ENCODE results near the gene PCSK9. TPM values are rescaled to one million over a fixed set of nuclear protein-coding genes. Genes with fewer than 3 reads are reported as not detected.

PCSK9 gene
- total and polyA plus RNA-seq, 9 of the 15 experiments (the other 6 are each of a cell fraction or from before 2014, with no cell fraction given) = 3.2 to 58.6 (median 24.7) TPM

GRCh38 chr1:54989968-54990810 is 49.2 kb upstream of the PCSK9 start:
- CTCF ChIA-PET (ENCODE audit: low intra/inter-chr PET ratio) = no interaction called here
- DNase-seq (ENCODE audit: extremely low read depth in 1 of 4, low spot score in 3 of 4) (peak in 1 of 4 experiments; percentile 23), FAIRE-seq (no peak), ATAC-seq (peak; percentile 24; the same call in 2 of the 3 replicates)
- Histone ChIP-seq H3K27ac (ENCODE audit: extremely low read depth, low read depth, low read length) (no peak overlapping the region), H3K4me1 (replicated peaks in 1 of 2; ENCODE audit: control insufficient read depth in 2 of 2, insufficient read depth in 2 of 2, low read length in 2 of 2) (peaks cover 0 to 12% of the 10 kb centered on the region in 2 experiments; a peak in 2 of 5 replicates), H2AFZ (ENCODE audit: low read depth, low read length) (no peak overlapping the region), H3K4me2 (ENCODE audit: insufficient read depth, low read length) (no peak overlapping the region), H3K27me3 (ENCODE audit: control insufficient read depth in 2 of 2, insufficient read depth in 2 of 2, low read length in 2 of 2) (peaks cover 23 to 80% of the 10 kb centered on the region in 2 experiments; a peak in 4 of 5 replicates), H4K20me1 (replicated peaks; ENCODE audit: control insufficient read depth, insufficient read depth, low read length) (peaks cover 5% of the 10 kb centered on the region; the same call in 1 of the 2 replicates), H3K79me2 (ENCODE audit: control insufficient read depth, insufficient read depth, low read length) (no peaks in the 10 kb centered on the region), H3K9ac (ENCODE audit: insufficient read depth in 1 of 2, low read depth in 2 of 2, low read length in 2 of 2) (0 out of 4 replicates have a peak overlapping the region, but pooled peaks of 1 of the 2 experiments have one; percentile 48), H3K36me3 (ENCODE audit: control insufficient read depth, insufficient read depth, low read length) (no peaks in the 10 kb centered on the region), H3K9me3 (replicated peaks; ENCODE audit: control insufficient read depth, insufficient read depth, low read depth, low read length) (no peaks in the 10 kb centered on the region; the same call in 1 of the 2 replicates), H3K4me3 (no peak overlapping the region), H3K9me1 (ENCODE audit: control insufficient read depth, insufficient read depth, low read length) (no peaks in the 10 kb centered on the region)
- BruUV-seq (replicated peaks) = no TSS peak
- 3% methylated on average over 12 of the region's 13 CpGs for WGBS (ENCODE audit: insufficient coverage, low coverage, missing lambda C conversion rate)
- POLR2A ChIA-PET = interaction anchor here (0.7 to 1.0 kb wide), 3 partner anchors 19 to 40 kb away, joined by 3 read pairs; no protein-coding TSS in a partner anchor
- peak; percentile 56; the same call in 1 of the 2 replicates for TF ChIP-seq BCOR (IDR thresholded peaks at IDR 0.05)
- 0 out of 4 replicates have a peak, but pooled peaks of 1 of the 2 experiments have one; percentile 7 for TF ChIP-seq RAD21 (CRISPR knock-in tag; conservative IDR thresholded peaks at IDR 0.05 in 1 of 2, IDR thresholded peaks at IDR 0.05 in 1 of 2)
- TF ChIP-seq FOSL1 (tag; conservative IDR thresholded peaks at IDR 0.05) = 0 out of 2 replicates have a peak, but pooled peaks have one; percentile 45
- no peak for TF ChIP-seq HIVEP1 (CRISPR knock-in tag; IDR thresholded peaks at IDR 0.05)
- TF ChIP-seq, protein P1, sequence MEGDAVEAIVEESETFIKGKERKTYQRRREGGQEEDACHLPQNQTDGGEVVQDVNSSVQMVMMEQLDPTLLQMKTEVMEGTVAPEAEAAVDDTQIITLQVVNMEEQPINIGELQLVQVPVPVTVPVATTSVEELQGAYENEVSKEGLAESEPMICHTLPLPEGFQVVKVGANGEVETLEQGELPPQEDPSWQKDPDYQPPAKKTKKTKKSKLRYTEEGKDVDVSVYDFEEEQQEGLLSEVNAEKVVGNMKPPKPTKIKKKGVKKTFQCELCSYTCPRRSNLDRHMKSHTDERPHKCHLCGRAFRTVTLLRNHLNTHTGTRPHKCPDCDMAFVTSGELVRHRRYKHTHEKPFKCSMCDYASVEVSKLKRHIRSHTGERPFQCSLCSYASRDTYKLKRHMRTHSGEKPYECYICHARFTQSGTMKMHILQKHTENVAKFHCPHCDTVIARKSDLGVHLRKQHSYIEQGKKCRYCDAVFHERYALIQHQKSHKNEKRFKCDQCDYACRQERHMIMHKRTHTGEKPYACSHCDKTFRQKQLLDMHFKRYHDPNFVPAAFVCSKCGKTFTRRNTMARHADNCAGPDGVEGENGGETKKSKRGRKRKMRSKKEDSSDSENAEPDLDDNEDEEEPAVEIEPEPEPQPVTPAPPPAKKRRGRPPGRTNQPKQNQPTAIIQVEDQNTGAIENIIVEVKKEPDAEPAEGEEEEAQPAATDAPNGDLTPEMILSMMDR (IDR thresholded peaks at IDR 0.05 in 2 of 3, conservative IDR thresholded peaks at IDR 0.05 in 1 of 3; ENCODE audit: insufficient read depth in 2 of 3, low read depth in 1 of 3, low read length in 3 of 3) = peak in 1 of 3 experiments; percentile 13; a peak in 1 of 6 replicates
- no peak for TF ChIP-seq ZNF23 (CRISPR knock-in tag; IDR thresholded peaks at IDR 0.05)
- TF ChIP-seq CBFA2T3 (IDR thresholded peaks at IDR 0.05) = 0 out of 2 replicates have a peak, but pooled peaks have one; percentile 31
- TF ChIP-seq RBM25 (IDR thresholded peaks at IDR 0.05; ENCODE audit: low read depth, low read length, severe bottlenecking) = peak; percentile 17
- TF ChIP-seq ZNF780A (CRISPR knock-in tag; IDR thresholded peaks at IDR 0.05) = no peak
- intact Hi-C loops (cut with micrococcal nuclease) (loop anchor here (10.0 kb wide), 1 partner anchor 315 kb away; no protein-coding TSS in a partner anchor), in situ Hi-C loops (cut with MboI) (loop anchor here (5.0 to 10.0 kb wide), 2 partner anchors 38 to 305 kb away; no protein-coding TSS in a partner anchor)
